ENCODE data around the gene PMAIP1. TPM values are rescaled to one million over a fixed set of nuclear protein-coding genes. Genes with fewer than 3 reads are reported as not detected.

The PMAIP1 gene
- total and polyA plus RNA-seq, 9 of the 15 experiments (the other 6 are each of a cell fraction or from before 2014, with no cell fraction given) = 8.0 to 22.9 (median 14.9) TPM

Other genes with a start within 250 kb of the PMAIP1 start
- gene CCBE1, start 202.6 kb upstream of the PMAIP1 start, total RNA-seq (2014; rRNA removed) = not detected in 2 replicates
- gene CCBE1, start 202.6 kb upstream of the PMAIP1 start, total RNA-seq (2014; rRNA removed; fragmentation: Illumina TruSeq; extraction: Trizol) = not detected in 2 replicates
- not detected in 2 replicates for gene CCBE1, start 202.6 kb upstream of the PMAIP1 start, total RNA-seq (2015; rRNA removed; fragmentation: Illumina TruSeq; extraction: Trizol)
- gene CCBE1, start 202.6 kb upstream of the PMAIP1 start, total RNA-seq (2021) = 0.13 and 0.20 TPM in 2 replicates
- gene CCBE1, start 202.6 kb upstream of the PMAIP1 start, polyA plus RNA-seq (2011; rRNA removed) = not detected in 2 replicates
- not detected in 2 replicates for gene CCBE1, start 202.6 kb upstream of the PMAIP1 start, polyA plus RNA-seq (2014; fragmentation: Illumina TruSeq; extraction: Trizol)
- gene CCBE1, start 202.6 kb upstream of the PMAIP1 start, polyA plus RNA-seq (2014; fragmentation: Nextera tagmentation; extraction: Ambion mirVana) = not detected
- gene CCBE1, start 202.6 kb upstream of the PMAIP1 start, polyA plus RNA-seq (2014; rRNA removed) = not detected in 2 replicates